Right atrium auricular region (tissue), 2 donors: ENCODE data around the gene ITPR1. TPM values are rescaled to one million over a fixed set of nuclear protein-coding genes. Genes with fewer than 3 reads are reported as not detected.
A peak's percentile ranks its signal among the peaks of the same experiment; 100 is the strongest.

Experiments
- DNase-seq: peaks from one replicate; pipeline ENCODE4 v3.0.0-alpha.2; 2019; ENCODE audit warnings: low spot score
- H3K27ac ChIP-seq, 2 donors: fragments of 200-600 bp; sonication (generic); 1 replicate in 1 of 2; 2 replicates in 1 of 2; pipeline ENCODE4 v1.5.1; 2016 to 2019
- H3K27me3 ChIP-seq, 2 donors: fragments of 200-600 bp; sonication (generic); one replicate each; pipeline versions ENCODE4 v1.5.1 to v1.6.0; 2017 to 2019
- H3K36me3 ChIP-seq: fragments of 200-600 bp; sonication (generic); one replicate; pipeline ENCODE4 v1.5.1; 2016
- H3K4me1 ChIP-seq, 2 donors: fragments of 200-600 bp; sonication (generic); one replicate each; pipeline versions ENCODE4 v1.5.1 to v1.6.0; 2017 to 2019
- H3K4me3 ChIP-seq, 2 donors: fragments of 200-600 bp; sonication (generic); 1 replicate in 1 of 2; 2 replicates in 1 of 2; pipeline ENCODE4 v1.5.1; 2017 to 2019; ENCODE audit warnings: mild to moderate bottlenecking in 1 of 2, moderate library complexity in 1 of 2
- H3K9me3 ChIP-seq, 2 donors: fragments of 200-600 bp; sonication (generic); one replicate each; pipeline ENCODE4 v1.5.1; 2019
- CTCF ChIP-seq, 2 donors: fragments of 200-600 bp; sonication (generic); IDR thresholded peaks; one replicate each; pipeline ENCODE4 v1.5.1; 2019; ENCODE audit warnings: antibody characterized with exemption in 2 of 2
- total RNA-seq, 2 donors: library from RNA; depleted of rRNA; stranded (reverse); fragments of >200 nt; gene quantifications; one replicate each; pipeline ENCODE4 v1.1.0, GENCODE V29; 2016

Gene ITPR1
- total RNA-seq, 2 donors from 2014 or later = 36.7 to 42.5 TPM

GRCh38 chr3:4805662-4806061 lies 312.5 kb downstream of the ITPR1 start:
- no peak for DNase-seq

GRCh38 chr3:4806535-4807108 lies 313.5 kb downstream of the ITPR1 start:
- Histone ChIP-seq H3K27ac (peak overlapping the region in 1 of 2 donors; percentile 4), H3K27me3 (no peaks in the 10 kb centered on the region), H3K4me1 (no peaks in the 10 kb centered on the region), H3K4me3 (no peak overlapping the region), H3K36me3 (peaks cover 22% of the 10 kb centered on the region), H3K9me3 (no peaks in the 10 kb centered on the region)
- no peak for TF ChIP-seq CTCF (IDR thresholded peaks at IDR 0.05)
- no peak for DNase-seq

More at GRCh38 chr3:4805662-4806061, 312.5 kb downstream of the ITPR1 start:
- H3K4me1 ChIP-seq = no peaks in the 10 kb centered on the region
- H3K36me3 ChIP-seq = peaks cover 22% of the 10 kb centered on the region
- no peak overlapping the region for H3K4me3 ChIP-seq
- no peaks in the 10 kb centered on the region for H3K27me3 ChIP-seq
- no peaks in the 10 kb centered on the region for H3K9me3 ChIP-seq
- no peak overlapping the region for H3K27ac ChIP-seq
- no peak for TF ChIP-seq CTCF (IDR thresholded peaks at IDR 0.05)

GRCh38 chr3:4807381-4808280 lies 314.5 kb downstream of the ITPR1 start:
- H3K9me3 ChIP-seq = no peaks in the 10 kb centered on the region
- no peaks in the 10 kb centered on the region for H3K27me3 ChIP-seq
- no peak for TF ChIP-seq CTCF (IDR thresholded peaks at IDR 0.05)
- DNase-seq = no peak
- H3K27ac ChIP-seq = peak overlapping the region; percentile 29 to 55
- H3K4me1 ChIP-seq = no peaks in the 10 kb centered on the region
- H3K4me3 ChIP-seq = no peak overlapping the region
- H3K36me3 ChIP-seq = peaks cover 22% of the 10 kb centered on the region

GRCh38 chr3:4808637-4809036 lies 315.5 kb downstream of the ITPR1 start:
- DNase-seq = no peak
- Histone ChIP-seq H3K4me1 (no peaks in the 10 kb centered on the region), H3K36me3 (peaks cover 24% of the 10 kb centered on the region), H3K27me3 (no peaks in the 10 kb centered on the region), H3K4me3 (no peak overlapping the region), H3K27ac (peak overlapping the region in 1 of 2 donors; percentile 29), H3K9me3 (no peaks in the 10 kb centered on the region)
- TF ChIP-seq CTCF (IDR thresholded peaks at IDR 0.05) = no peak

- no peak for DNase-seq
- Histone ChIP-seq H3K4me1 (no peaks in the 10 kb centered on the region), H3K27me3 (no peaks in the 10 kb centered on the region), H3K27ac (no peak overlapping the region), H3K9me3 (no peaks in the 10 kb centered on the region), H3K36me3 (peaks cover 25% of the 10 kb centered on the region), H3K4me3 (no peak overlapping the region)
- no peak for TF ChIP-seq CTCF (IDR thresholded peaks at IDR 0.05)
Measured at GRCh38 chr3:4809922-4810321, 316.8 kb downstream of the ITPR1 start.
